Suprapubic skin (tissue), 4 donors: ENCODE data around the gene FCHSD1.

ENCODE experiments used
- CTCF ChIP-seq, 2 donors: fragments of 200-600 bp in 1 of 2; fragments of 450-650 bp in 1 of 2; sonication (generic) in 1 of 2; IDR thresholded peaks; one replicate each; pipeline ENCODE4 v1.5.1; 2016 to 2019; ENCODE audit warnings: antibody characterized with exemption in 2 of 2, mild to moderate bottlenecking in 1 of 2, moderate library complexity in 1 of 2
- EP300 ChIP-seq: sonication (generic); formaldehyde crosslinking; IDR thresholded peaks from one replicate; pipeline ENCODE4 v1.6.1; 2017; ENCODE audit warnings: antibody characterized with exemption
- POLR2A ChIP-seq, 2 donors: fragments of 450-650 bp; IDR thresholded peaks; one replicate each; pipeline ENCODE4 v1.6.1; 2017; ENCODE audit warnings: antibody characterized with exemption in 2 of 2, mild to moderate bottlenecking in 2 of 2, moderate library complexity in 2 of 2
- POLR2AphosphoS5 ChIP-seq, 3 donors: sonication (generic); formaldehyde crosslinking; IDR thresholded peaks; one replicate each; pipeline ENCODE4 v1.6.1; 2017; ENCODE audit warnings: antibody characterized with exemption in 3 of 3

GRCh38 chr5:141638771-141639170 is 12.4 kb downstream of the FCHSD1 start:
- TF ChIP-seq CTCF (IDR thresholded peaks at IDR 0.05) (no peak), POLR2A (IDR thresholded peaks at IDR 0.05) (no peak), POLR2AphosphoS5 (IDR thresholded peaks at IDR 0.05) (no peak), EP300 (no peak)
